HG02885 (cell line): ENCODE measurements around the gene NLGN4Y.

ENCODE experiments used
- ATAC-seq: cut with Tn5 transposase; IDR thresholded peaks from one replicate; pipeline ENCODE4 v1.9.1; 2021; ENCODE audit warnings: mild to moderate bottlenecking; ENCODE audit not compliant: unreplicated experiment, poor library complexity

NLGN4Y gene

GRCh38 chrY:14524272-14525231 is at the start of gene NLGN4Y:
TSS of gene NLGN4Y (plus strand) at chrY:14524529. CDS start at chrY:14622120, 97,591 bp downstream.
- no peak for ATAC-seq

DNA sequence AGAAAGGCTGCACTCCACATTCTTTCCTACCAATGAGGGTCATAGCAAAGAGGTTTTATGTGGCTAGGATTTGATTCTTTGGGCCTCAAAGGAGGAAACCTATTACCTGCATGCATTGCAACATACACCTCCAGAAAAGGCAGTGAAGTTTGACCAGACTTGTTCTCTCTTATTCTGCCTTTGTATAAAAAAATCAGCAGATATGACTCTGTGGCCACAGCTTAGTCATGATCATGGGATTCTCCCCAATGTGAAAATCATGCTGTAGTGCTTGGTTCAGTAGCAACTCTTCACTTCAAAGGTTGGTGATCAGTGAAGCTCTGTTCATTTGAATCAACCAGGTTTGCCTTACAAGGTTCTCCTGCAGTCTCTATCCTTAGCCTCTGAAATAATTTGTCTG is 38.4 kb upstream of the NLGN4Y start:
- no peak for ATAC-seq

DNA sequence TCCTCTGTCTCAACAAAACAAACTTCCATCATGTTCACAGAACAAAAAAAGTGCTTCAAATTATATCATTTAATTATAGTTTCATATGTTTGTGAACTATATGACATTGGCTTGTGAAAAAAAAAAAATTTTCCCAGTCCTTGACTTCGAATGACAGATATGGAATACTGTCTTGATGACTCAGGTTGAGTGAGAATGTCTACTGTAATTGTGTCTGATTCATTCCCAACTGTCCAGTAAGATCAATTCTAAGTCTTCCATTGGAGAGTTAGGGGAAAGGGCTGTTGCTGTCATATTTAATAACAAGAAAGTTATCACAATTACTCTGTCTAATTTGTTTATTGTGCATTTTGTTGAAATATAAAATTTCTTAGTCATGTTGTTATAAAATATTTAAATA is 34.1 kb upstream of the NLGN4Y start:
- no peak for ATAC-seq

GRCh38 chrY:14498071-14498470 is 26.3 kb upstream of the NLGN4Y start:
- no peak for ATAC-seq

DNA sequence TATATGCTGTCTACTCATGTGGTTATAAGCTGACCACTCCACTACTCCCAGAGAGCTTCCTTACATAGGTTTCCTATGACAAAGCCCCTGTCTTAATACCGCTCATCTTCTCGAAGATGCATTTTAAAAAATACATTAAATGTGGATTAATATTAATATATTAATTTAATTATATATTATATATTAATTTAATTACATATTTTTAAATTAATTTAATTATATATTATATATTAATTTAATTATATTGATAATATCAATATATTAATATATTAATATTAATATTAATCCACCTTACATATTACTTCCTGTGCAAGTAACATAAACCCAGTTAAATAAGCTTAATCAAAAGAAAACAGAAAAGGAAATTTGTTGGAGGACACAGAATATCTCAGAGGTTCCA is 19.7 kb upstream of the NLGN4Y start:
- no peak for ATAC-seq

- ATAC-seq: no peak
Measured at GRCh38 chrY:14522379-14522950, 1.9 kb upstream of the NLGN4Y start.

DNA sequence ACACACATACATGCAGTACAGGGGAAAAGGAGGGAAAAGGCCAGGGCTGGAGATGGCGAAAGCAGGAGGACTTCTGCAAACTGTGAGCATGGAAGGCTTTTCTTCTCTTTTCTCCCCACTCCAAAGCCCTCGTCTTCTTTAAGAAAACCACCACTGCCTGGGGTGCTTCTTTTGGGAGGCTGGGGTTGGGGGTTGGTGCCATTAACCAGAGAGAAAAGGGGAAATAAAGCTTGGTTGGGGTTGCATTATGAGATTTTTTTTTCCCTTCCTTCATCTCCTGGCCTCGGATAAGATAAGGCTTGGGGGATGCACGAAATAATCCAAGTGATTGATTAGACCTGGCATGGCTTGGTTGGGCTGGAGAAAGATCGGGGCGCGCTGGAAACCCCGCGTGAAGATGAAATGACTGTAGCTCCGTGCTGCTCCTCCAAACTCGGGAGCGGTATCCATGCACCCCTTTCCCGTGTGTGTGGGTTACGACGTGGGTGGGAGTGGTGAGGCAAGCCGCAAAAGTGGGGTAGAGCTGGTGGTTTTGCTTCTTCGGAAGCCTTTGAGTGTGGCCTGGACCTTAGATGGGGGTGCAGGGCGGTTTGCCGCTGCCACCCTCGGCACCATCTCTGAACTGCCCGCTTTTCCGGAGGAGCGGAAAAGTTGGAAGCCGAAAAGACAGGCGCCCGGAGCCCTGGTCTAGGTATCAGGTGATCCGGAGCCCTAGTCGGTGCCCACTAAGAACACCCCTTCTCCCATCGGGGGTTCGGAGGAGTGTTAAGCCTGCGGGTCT is 648 bp upstream of the NLGN4Y start:
- no peak for ATAC-seq

- ATAC-seq: no peak
Measured at GRCh38 chrY:14525315-14525714, 986 bp downstream of the NLGN4Y start.

DNA sequence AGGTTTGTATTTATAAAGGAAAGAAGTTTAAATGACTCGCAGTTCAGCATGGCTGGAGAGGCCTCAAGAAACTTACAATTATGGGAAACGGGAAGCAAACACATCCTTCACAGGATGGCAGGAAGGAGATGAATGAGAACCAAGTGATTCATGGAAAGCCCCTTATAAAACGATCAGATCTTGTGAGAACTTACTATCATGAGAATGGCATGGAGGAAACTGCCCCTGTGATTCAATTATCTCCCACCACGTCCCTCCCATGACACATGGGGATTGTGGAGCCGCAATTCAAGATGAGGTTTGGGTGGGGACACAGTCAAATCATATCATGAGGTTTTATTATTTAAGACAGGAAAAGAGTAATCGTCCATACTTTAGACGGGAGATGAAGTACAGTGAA is 4.0 kb downstream of the NLGN4Y start:
- ATAC-seq: no peak

- ATAC-seq: no peak
Measured at GRCh38 chrY:14536703-14537102, 12.4 kb downstream of the NLGN4Y start.

GRCh38 chrY:14543506-14543905 is 19.2 kb downstream of the NLGN4Y start:
- ATAC-seq: no peak

DNA sequence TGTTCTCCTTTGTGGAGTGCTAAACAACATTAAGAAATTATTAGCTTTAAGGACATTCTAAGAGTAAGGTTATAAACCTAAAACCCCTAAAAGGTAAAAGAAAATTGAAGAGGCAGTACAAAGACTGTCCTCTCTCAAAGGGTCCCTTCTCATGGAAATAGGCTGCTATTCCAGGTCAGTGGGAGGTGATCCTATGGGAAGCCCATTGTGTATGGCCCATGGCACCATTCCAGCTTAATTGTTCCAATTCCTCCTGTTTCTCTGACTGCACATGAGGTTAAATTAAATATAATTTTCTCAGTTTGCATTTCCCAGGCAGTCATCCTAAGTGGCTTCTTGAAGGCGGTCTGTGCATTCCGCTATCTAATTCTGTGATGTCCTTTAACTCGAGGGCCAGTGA is 57.0 kb downstream of the NLGN4Y start:
- ATAC-seq: no peak

DNA sequence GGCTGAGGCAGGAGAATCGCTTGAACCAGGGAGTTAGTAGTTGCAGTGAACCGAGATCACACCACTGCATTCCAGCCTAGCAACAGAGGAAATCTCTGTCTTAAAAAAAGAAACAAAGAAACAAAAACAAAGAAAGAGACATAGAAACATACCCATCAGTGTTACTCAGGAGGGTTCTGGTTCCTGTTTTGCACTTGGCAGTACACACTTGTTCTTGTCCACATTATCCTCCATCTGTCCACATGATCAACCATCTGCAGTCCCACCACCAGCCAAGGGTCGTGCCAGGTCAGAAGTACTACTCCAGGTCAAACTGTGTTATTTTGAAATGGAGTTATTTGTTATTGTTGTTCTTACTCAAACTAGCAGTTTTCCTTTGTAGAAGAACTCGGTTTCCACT is 62.4 kb downstream of the NLGN4Y start:
- no peak for ATAC-seq

DNA sequence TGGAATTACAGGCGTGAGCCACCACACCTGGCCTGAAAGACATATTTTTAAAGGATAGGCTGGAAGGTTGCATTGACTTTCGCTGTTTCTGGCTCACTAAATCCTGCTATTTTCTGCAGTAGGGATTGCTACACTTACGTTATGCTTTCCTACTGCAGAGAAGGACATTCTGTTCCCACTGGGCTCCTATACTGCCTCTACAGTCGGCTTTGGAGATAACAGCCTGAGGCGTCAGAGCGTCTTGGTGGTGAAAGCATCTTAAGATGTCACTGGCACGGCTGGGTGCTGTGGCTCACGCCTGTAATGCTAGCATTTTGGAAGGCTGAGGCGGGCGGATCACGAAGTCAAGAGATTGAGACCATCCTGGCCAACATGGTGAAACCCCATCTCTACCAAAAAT is 77.0 kb downstream of the NLGN4Y start:
- no peak for ATAC-seq

GRCh38 chrY:14617625-14618024 is 93.3 kb downstream of the NLGN4Y start:
- no peak for ATAC-seq

- no peak for ATAC-seq
Measured at GRCh38 chrY:14618513-14618912, 94.2 kb downstream of the NLGN4Y start.

GRCh38 chrY:14628208-14628607 is 103.9 kb downstream of the NLGN4Y start:
- no peak for ATAC-seq

DNA sequence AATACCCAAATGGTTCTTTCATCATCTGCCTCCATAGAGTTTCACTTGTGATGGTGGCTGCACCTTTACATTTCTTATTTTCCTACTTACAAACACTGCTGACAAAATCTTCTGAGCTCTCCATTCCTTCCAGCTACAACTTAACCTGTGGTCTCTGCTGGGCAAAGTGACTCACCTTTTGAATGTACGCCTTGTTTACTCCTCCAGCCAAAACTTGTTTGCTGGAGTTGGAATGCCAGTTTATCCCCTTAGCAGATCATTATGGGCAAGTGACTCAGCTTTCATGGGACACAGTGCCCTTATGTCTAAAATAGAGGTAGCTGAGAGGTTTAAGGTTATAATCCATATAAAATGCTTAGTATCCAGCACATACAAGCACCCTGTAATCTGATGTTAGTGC is 107.3 kb downstream of the NLGN4Y start:
- no peak for ATAC-seq

GRCh38 chrY:14633718-14634117 is 109.4 kb downstream of the NLGN4Y start:
- no peak for ATAC-seq

DNA sequence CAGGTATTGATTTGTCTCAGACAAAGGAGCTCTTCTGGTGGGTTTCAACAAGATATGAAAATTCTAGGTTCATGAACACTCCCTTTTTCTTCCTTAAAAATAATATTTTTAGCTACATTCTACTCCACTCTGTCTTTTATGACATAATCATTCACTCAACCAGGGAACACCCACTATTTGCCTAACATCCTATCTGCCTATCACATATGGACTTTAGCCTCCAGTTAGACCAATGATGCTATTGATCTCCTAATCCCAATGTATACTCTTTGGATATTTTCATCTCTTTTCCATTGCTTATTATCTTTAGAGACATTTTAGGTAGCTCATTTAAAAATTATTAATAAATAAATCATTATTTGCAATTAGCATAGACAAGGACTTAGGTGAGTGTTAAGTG is 110.6 kb downstream of the NLGN4Y start:
- ATAC-seq: no peak

GRCh38 chrY:14637551-14637950 is 113.2 kb downstream of the NLGN4Y start:
- ATAC-seq: no peak
